Esophagus muscularis mucosa (tissue), 4 donors: ENCODE results near the gene C5AR2. TPM values are rescaled to one million over a fixed set of nuclear protein-coding genes. Genes with fewer than 3 reads are reported as not detected.

Experiments
- DNase-seq: peaks from one replicate; pipeline ENCODE4 v3.0.0-alpha.2; 2017; ENCODE audit errors: extremely low spot score
- H3K27ac ChIP-seq, 4 donors: fragments of 200-600 bp; sonication (generic); replicated peaks in 1 of 4; 1 replicate in 3 of 4; 2 replicates in 1 of 4; pipeline ENCODE4 v1.5.1; 2016 to 2019; ENCODE audit warnings: mild to moderate bottlenecking in 1 of 4
- H3K27me3 ChIP-seq, 4 donors: fragments of 200-600 bp; sonication (generic); one replicate each; pipeline versions ENCODE4 v1.5.1 to v1.6.0; 2016 to 2019
- H3K36me3 ChIP-seq, 4 donors: fragments of 200-600 bp; sonication (generic); one replicate each; pipeline ENCODE4 v1.5.1; 2016 to 2019
- H3K4me1 ChIP-seq, 4 donors: fragments of 200-600 bp; sonication (generic); one replicate each; pipeline ENCODE4 v1.5.1; 2016 to 2019
- H3K4me3 ChIP-seq, 4 donors: fragments of 200-600 bp; sonication (generic); 1 replicate in 2 of 4; 2 replicates in 2 of 4; pipeline ENCODE4 v1.5.1; 2016 to 2019; ENCODE audit warnings: mild to moderate bottlenecking in 4 of 4, moderate library complexity in 1 of 4
- H3K9me3 ChIP-seq, 4 donors: fragments of 200-600 bp; sonication (generic); 1 replicate in 3 of 4; 2 replicates in 1 of 4; pipeline ENCODE4 v1.5.1; 2016 to 2019
- EP300 ChIP-seq: sonication (generic); formaldehyde crosslinking; IDR thresholded peaks from one replicate; pipeline ENCODE4 v1.6.1; 2017; ENCODE audit warnings: antibody characterized with exemption
- POLR2A ChIP-seq: fragments of 450-650 bp; IDR thresholded peaks from one replicate; pipeline ENCODE4 v1.6.1; 2017; ENCODE audit warnings: antibody characterized with exemption, moderate library complexity, mild to moderate bottlenecking, low read depth
- POLR2AphosphoS5 ChIP-seq, 2 donors: sonication (generic); formaldehyde crosslinking; IDR thresholded peaks; one replicate each; pipeline ENCODE4 v1.6.1; 2017; ENCODE audit warnings: antibody characterized with exemption in 2 of 2
- WGBS: methylation state at CpG from one replicate; pipeline ENCODE4 v1.1.5; 2018; 5-methylcytosine and 5-hydroxymethylcytosine counted together
- intact Hi-C: fragments of 100-400 bp; cut with DNase I; formaldehyde crosslinking; loops from one replicate; pipeline ENCODE4 v1.15.1; 2023
- total RNA-seq, 4 donors: library from RNA; depleted of rRNA; stranded (reverse); fragments of >200 nt; gene quantifications; one replicate each; pipeline versions ENCODE4 v1.1.0 to v1.2.1, GENCODE V29; 2016
- TF ChIP-seq, protein P1 (sequence below), 3 experiments: fragments of 200-600 bp in 2 of 3; fragments of 450-650 bp in 1 of 3; sonication (generic) in 2 of 3; IDR thresholded peaks; one replicate each; pipeline ENCODE4 v1.5.1; 2017 to 2019; ENCODE audit warnings: antibody characterized with exemption in 3 of 3, mild to moderate bottlenecking in 2 of 3, moderate library complexity in 1 of 3

C5AR2 gene
- total RNA-seq, 4 donors from 2014 or later, result 0.42 to 4.6 (median 0.72) TPM

DNA sequence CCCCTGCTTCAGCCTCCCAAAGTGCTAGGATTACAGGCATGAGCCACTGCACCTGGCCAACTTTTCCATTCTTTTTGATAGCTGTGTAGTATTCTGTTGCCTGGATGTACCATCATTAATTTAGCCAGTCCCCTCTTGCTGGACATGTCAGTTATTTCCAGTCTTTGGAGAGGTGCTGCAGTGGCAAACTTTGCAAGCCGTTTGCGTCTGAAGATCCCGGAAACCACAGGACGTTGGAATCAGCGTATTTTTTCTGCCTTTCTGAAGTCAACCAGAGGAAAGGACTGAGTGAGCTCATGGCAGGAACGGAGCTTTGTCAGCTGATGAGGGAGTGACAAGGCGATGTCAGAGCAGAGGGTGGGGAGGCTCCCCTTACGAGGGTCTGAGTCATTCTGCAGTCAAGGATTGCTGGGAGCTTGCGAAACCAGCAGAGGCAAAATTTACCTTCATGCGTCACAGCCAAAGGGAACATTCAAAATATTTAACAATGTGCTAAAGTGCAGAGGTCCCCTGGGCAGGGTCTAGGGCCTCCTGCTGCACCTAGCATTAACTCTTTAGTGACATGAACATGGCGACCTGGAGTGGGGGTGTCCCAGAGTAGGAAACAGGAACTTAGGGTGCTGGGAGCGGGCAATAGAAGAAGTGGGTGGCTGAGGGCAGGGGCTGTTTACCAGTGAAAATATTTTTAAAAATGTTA lies 16.7 kb upstream of the C5AR2 start:
- no peak for DNase-seq
- Histone ChIP-seq H3K4me1 (no peaks in the 10 kb centered on the region), H3K36me3 (no peaks in the 10 kb centered on the region), H3K27me3 (peaks cover 0 to 76% (median 4%) of the 10 kb centered on the region in 4 donors), H3K9me3 (no peaks in the 10 kb centered on the region), H3K27ac (peak overlapping the region in 2 of 4 donors; percentile 27 to 30), H3K4me3 (no peak overlapping the region)
- WGBS, result 40% methylated on average over 12 of the region's 12 CpGs
- TF ChIP-seq POLR2A (no peak), POLR2AphosphoS5 (IDR thresholded peaks at IDR 0.05) (peak; percentile 49 to 55), EP300 (peak; percentile 14)
- TF ChIP-seq, protein P1, sequence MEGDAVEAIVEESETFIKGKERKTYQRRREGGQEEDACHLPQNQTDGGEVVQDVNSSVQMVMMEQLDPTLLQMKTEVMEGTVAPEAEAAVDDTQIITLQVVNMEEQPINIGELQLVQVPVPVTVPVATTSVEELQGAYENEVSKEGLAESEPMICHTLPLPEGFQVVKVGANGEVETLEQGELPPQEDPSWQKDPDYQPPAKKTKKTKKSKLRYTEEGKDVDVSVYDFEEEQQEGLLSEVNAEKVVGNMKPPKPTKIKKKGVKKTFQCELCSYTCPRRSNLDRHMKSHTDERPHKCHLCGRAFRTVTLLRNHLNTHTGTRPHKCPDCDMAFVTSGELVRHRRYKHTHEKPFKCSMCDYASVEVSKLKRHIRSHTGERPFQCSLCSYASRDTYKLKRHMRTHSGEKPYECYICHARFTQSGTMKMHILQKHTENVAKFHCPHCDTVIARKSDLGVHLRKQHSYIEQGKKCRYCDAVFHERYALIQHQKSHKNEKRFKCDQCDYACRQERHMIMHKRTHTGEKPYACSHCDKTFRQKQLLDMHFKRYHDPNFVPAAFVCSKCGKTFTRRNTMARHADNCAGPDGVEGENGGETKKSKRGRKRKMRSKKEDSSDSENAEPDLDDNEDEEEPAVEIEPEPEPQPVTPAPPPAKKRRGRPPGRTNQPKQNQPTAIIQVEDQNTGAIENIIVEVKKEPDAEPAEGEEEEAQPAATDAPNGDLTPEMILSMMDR (IDR thresholded peaks at IDR 0.05), result no peak
- intact Hi-C loops, result no loop called here

DNA sequence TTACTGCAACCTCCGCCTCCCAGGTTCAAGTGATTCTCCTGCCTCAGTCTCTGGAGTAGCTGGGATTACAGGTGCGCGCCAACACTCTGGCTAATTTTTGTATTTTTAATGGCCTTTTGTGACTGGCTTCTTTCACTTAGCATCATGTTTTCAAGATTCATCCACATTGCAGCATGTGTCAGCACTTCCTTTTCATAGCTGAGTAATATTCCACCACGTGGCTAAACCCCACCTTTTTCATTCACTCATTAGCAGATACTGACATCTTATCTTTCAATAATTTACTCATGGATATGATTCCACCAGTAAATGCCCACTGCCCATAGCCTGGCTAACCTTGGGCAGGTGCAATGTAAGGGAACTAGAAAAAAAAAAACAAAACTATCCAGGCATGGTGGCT lies 15.5 kb upstream of the C5AR2 start:
- WGBS, result 88% methylated on average over 4 of the region's 4 CpGs
- Histone ChIP-seq H3K9me3 (no peaks in the 10 kb centered on the region), H3K36me3 (no peaks in the 10 kb centered on the region), H3K4me3 (no peak overlapping the region), H3K27me3 (peaks cover 0 to 75% (median 6%) of the 10 kb centered on the region in 4 donors), H3K27ac (no peak overlapping the region), H3K4me1 (no peaks in the 10 kb centered on the region)
- intact Hi-C loops, result no loop called here
- DNase-seq, result no peak
- TF ChIP-seq POLR2A, result no peak
- TF ChIP-seq EP300, result no peak
- TF ChIP-seq, protein P1 (IDR thresholded peaks at IDR 0.05), result no peak
- no peak for TF ChIP-seq POLR2AphosphoS5 (IDR thresholded peaks at IDR 0.05)

DNA sequence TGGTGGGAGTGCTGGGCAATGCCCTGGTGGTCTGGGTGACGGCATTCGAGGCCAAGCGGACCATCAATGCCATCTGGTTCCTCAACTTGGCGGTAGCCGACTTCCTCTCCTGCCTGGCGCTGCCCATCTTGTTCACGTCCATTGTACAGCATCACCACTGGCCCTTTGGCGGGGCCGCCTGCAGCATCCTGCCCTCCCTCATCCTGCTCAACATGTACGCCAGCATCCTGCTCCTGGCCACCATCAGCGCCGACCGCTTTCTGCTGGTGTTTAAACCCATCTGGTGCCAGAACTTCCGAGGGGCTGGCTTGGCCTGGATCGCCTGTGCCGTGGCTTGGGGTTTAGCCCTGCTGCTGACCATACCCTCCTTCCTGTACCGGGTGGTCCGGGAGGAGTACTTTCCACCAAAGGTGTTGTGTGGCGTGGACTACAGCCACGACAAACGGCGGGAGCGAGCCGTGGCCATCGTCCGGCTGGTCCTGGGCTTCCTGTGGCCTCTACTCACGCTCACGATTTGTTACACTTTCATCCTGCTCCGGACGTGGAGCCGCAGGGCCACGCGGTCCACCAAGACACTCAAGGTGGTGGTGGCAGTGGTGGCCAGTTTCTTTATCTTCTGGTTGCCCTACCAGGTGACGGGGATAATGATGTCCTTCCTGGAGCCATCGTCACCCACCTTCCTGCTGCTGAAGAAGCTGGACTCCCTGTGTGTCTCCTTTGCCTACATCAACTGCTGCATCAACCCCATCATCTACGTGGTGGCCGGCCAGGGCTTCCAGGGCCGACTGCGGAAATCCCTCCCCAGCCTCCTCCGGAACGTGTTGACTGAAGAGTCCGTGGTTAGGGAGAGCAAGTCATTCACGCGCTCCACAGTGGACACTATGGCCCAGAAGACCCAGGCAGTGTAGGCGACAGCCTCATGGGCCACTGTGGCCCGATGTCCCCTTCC lies 11.8 kb upstream of the C5AR2 start:
- TF ChIP-seq POLR2AphosphoS5 (IDR thresholded peaks at IDR 0.05) (no peak), EP300 (no peak), POLR2A (no peak)
- TF ChIP-seq, protein P1 (IDR thresholded peaks at IDR 0.05), result no peak
- Histone ChIP-seq H3K4me1 (no peaks in the 10 kb centered on the region), H3K27me3 (peaks cover 0 to 85% (median 6%) of the 10 kb centered on the region in 4 donors), H3K36me3 (no peaks in the 10 kb centered on the region), H3K9me3 (no peaks in the 10 kb centered on the region), H3K4me3 (no peak overlapping the region), H3K27ac (no peak overlapping the region)
- intact Hi-C loops, result no loop called here
- WGBS, result 95% methylated on average over 41 of the region's 46 CpGs
- DNase-seq, result no peak

DNA sequence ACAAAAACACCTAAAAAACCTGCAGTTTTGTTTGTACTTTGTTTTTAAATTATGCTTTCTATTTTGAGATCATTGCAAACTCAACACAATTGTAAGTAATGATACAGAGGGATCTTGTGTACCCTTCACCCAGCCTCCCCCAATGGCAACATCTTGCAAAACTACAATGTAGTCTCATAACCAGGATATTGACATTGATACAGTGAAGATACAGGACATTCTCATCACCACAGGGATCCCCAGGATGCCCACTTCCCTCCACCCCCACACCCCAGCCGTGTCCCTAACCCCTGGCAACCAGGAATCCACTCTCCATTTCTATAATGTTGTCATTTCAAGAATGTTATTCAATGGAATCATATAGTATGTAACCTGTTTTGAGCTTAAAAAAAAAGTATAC lies 10.3 kb upstream of the C5AR2 start:
- Histone ChIP-seq H3K4me1 (no peaks in the 10 kb centered on the region), H3K27ac (no peak overlapping the region), H3K36me3 (no peaks in the 10 kb centered on the region), H3K4me3 (no peak overlapping the region), H3K27me3 (peaks cover 0 to 71% (median 6%) of the 10 kb centered on the region in 4 donors), H3K9me3 (no peaks in the 10 kb centered on the region)
- whole genome bisulfite sequencing, result 79% methylated on average over 1 of the region's 1 CpG
- TF ChIP-seq POLR2A (no peak), EP300 (no peak), POLR2AphosphoS5 (IDR thresholded peaks at IDR 0.05) (no peak)
- TF ChIP-seq, protein P1 (IDR thresholded peaks at IDR 0.05), result no peak
- intact Hi-C loops, result no loop called here
- DNase-seq, result no peak
